HG02943 (cell line): ENCODE results near the gene MEGF6.

Experiments used
- ATAC-seq: cut with Tn5 transposase; IDR thresholded peaks from one replicate; pipeline ENCODE4 v1.9.1; 2021; ENCODE audit warnings: mild to moderate bottlenecking, low read depth, moderate library complexity; ENCODE audit not compliant: unreplicated experiment

Gene MEGF6

GRCh38 chr1:3510136-3510955, 101.0 kb downstream of the MEGF6 start:
- ATAC-seq: no peak

- no peak for ATAC-seq
Observed at GRCh38 chr1:3509721-3510120, 101.6 kb downstream of the MEGF6 start.

GRCh38 chr1:3508757-3509415, 102.4 kb downstream of the MEGF6 start:
- no peak for ATAC-seq

- no peak for ATAC-seq
Observed at GRCh38 chr1:3507636-3508275, 103.6 kb downstream of the MEGF6 start.

GRCh38 chr1:3506943-3507342, 104.4 kb downstream of the MEGF6 start:
- ATAC-seq: no peak

- ATAC-seq: no peak
Observed at GRCh38 chr1:3506041-3506440, 105.3 kb downstream of the MEGF6 start.

- ATAC-seq: no peak
Observed at GRCh38 chr1:3505161-3505560, 106.1 kb downstream of the MEGF6 start.

GRCh38 chr1:3504822-3505153, 106.5 kb downstream of the MEGF6 start:
- ATAC-seq: no peak

GRCh38 chr1:3504151-3504821, 107.0 kb downstream of the MEGF6 start:
- no peak for ATAC-seq

- no peak for ATAC-seq
Observed at GRCh38 chr1:3503525-3503886, 107.8 kb downstream of the MEGF6 start.

GRCh38 chr1:3502641-3503524, 108.4 kb downstream of the MEGF6 start:
- ATAC-seq: no peak

GRCh38 chr1:3501856-3502640, 109.3 kb downstream of the MEGF6 start:
- ATAC-seq: no peak

GRCh38 chr1:3501437-3501836, 109.9 kb downstream of the MEGF6 start:
- ATAC-seq: no peak

GRCh38 chr1:3500265-3500835, 111.0 kb downstream of the MEGF6 start:
- ATAC-seq: no peak

GRCh38 chr1:3499611-3500010, 111.7 kb downstream of the MEGF6 start:
- ATAC-seq: no peak

- no peak for ATAC-seq
Observed at GRCh38 chr1:3498986-3499385, 112.3 kb downstream of the MEGF6 start.

- no peak for ATAC-seq
Observed at GRCh38 chr1:3498246-3498930, 112.9 kb downstream of the MEGF6 start.

- ATAC-seq: no peak
Observed at GRCh38 chr1:3497521-3497920, 113.8 kb downstream of the MEGF6 start.

- ATAC-seq: no peak
Observed at GRCh38 chr1:3496916-3497315, 114.4 kb downstream of the MEGF6 start.
